GM19467 (cell line): ENCODE results near the gene RAB43.

Experiments
- ATAC-seq: cut with Tn5 transposase; IDR thresholded peaks from one replicate; pipeline ENCODE4 v1.9.1; 2021; ENCODE audit warnings: mild to moderate bottlenecking, moderate library complexity; ENCODE audit not compliant: unreplicated experiment

The RAB43 gene

GRCh38 chr3:129039271-129040038 lies 82.1 kb downstream of the RAB43 start:
- no peak for ATAC-seq

- ATAC-seq = no peak
Measured at GRCh38 chr3:129038121-129038855, 83.3 kb downstream of the RAB43 start.
